HG03457 (cell line): ENCODE data around the gene BCAS1.

Experiments
- ATAC-seq: cut with Tn5 transposase; IDR thresholded peaks from one replicate; pipeline ENCODE4 v1.9.1; 2021; ENCODE audit warnings: moderate number of reproducible peaks; ENCODE audit not compliant: unreplicated experiment

The BCAS1 gene

DNA sequence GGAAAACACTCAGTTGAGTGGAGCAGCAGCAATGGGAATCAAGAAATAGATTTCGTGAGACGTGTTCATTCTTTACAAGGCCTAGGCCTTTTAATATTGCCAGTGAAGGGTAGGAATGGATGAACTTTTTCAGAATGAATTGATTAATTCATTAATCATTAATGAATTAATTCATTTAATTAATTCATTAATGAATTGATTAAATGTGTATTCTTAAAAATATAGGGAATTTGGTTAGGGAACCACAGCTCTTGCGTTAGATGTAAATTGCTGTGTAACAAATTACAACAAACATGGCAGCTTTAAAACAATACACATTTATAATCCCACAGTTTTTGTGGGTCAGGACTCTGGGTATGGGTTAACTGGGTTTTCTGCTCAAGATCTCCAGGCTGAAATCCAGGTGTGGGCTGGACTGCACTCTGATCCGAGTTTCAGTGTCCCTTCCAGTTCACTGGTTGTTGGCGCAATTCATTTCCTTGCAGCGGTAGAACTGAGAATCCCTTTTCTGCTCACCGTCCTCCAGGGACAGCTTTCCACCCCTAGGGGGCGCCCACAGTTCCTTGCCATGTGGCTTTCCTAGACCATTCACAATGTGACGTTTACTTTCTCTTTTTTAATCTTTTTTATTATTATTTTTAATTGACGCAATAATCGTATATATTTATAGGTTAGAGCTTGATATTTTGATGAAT is 32.8 kb upstream of the BCAS1 start:
- ATAC-seq: no peak

DNA sequence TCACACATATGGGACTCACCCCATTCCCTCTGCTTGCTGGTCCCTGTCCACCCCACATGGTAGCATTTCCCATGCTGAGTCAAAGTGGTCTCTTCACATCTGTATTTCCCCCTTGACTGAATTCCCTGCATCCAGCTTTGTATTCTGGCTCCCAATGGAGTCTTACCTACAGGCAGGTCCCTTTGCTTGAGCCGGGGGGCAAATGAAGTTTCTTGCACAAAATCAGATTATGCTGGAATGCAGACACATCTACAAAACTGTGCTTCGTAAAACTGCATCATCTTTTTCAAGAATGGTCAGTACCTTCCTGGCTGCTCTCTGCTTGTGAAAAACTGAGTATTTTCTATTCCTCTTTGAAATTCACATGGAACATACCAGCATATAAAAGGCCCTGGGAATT is 32.1 kb upstream of the BCAS1 start:
- no peak for ATAC-seq

DNA sequence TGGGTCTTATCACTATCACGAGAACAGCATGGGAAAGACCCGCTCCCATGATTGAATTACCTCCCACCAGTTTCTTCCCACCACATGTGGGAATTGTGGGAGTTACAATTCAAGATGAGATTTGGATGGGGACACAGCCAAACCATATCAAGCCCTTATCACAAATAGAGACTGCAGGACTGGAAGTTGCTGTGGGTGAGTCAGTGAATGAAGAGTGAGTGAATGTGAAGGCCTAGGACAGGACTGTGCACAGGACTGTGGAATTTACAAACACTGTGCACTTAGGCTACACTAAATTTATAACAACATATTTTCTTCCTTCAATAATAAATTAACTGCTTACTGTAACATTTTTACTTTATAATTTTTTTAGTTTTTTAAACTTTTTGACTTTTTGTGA is 30.2 kb upstream of the BCAS1 start:
- ATAC-seq: no peak

DNA sequence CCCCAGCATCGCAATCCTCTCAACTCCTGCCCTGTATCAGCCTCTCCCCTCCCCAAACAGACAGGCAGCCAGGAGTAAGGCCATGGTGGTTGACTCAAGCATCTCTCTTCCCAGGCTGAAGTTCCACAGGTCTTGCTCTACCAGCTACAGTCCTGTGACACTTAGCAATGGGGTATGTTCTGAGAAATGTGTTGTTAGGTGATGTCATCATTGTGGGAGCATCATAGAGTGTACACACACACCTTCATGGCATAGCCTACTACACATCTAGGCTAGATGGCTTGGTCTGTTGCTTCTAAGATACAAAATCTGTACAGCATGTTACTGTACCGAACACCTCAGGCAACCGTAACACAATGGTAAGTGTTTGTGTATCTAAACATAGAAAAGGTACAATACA is 29.5 kb upstream of the BCAS1 start:
- no peak for ATAC-seq

DNA sequence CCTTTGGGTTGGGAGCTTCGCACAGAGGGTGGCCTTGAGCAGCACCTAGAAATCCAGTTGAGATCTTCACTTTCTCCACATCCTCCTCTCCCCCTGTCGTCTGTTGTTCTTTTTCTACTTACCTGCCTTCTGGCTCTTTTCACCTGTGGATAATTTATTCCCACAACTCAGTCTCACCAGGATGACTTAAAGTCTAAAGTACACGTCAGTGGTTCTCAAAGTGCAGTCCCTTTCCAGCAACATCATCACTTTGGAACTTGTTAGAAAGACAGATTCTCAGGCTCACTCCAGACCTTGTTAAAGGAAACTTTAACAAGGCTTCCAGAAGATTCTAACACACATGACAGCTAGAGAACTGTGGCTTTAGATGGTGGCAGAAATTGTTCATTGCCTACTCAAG is 27.7 kb upstream of the BCAS1 start:
- no peak for ATAC-seq

DNA sequence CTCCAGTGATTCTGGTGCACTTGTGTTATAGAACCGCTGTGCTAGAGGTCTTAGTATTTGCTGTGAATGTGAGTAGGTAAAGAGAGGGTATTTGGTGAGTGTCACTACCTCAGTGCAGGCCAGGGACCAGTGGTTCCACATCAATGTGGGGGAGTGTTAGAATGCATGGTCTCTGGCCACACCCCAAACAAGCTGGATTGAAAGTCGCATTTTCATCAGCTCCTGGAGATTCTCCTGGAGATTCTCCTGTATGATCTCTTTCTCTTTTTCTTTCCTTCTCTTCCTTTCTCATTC is 26.8 kb upstream of the BCAS1 start:
- ATAC-seq: no peak

DNA sequence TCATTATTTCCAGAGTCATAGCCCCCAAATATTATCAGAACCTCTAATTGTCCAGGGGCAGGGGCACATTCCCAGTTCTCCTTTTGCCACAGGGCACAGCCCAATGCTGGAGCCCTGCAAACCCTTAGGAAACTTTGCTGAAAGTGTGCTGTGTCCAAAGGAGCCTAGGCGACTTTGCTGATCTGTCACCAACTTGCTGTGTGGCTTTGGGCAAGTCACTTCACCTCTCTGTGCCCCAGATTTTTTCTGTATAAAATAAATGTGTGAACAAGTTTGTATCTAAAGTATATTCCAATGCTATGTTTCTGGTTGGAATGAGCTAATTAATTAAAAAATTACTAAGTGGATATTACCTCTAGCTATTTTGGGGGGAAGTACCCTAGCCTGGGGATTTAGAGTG is 25.4 kb upstream of the BCAS1 start:
- ATAC-seq: no peak

DNA sequence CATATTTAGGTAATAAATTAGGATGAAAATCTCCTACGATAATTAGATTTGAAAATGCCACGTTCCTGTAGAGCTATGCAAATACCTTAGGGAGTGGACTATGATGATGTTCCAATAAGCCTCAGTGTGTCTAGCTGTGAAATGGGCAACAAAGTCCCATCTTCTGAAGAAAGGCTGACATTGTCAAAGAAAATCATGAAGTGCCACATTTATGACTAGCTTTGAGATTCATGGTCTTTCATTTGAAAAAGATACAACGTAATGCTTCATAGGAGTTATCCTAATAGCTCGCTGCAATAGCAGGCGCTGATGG is 23.8 kb upstream of the BCAS1 start:
- ATAC-seq: no peak

DNA sequence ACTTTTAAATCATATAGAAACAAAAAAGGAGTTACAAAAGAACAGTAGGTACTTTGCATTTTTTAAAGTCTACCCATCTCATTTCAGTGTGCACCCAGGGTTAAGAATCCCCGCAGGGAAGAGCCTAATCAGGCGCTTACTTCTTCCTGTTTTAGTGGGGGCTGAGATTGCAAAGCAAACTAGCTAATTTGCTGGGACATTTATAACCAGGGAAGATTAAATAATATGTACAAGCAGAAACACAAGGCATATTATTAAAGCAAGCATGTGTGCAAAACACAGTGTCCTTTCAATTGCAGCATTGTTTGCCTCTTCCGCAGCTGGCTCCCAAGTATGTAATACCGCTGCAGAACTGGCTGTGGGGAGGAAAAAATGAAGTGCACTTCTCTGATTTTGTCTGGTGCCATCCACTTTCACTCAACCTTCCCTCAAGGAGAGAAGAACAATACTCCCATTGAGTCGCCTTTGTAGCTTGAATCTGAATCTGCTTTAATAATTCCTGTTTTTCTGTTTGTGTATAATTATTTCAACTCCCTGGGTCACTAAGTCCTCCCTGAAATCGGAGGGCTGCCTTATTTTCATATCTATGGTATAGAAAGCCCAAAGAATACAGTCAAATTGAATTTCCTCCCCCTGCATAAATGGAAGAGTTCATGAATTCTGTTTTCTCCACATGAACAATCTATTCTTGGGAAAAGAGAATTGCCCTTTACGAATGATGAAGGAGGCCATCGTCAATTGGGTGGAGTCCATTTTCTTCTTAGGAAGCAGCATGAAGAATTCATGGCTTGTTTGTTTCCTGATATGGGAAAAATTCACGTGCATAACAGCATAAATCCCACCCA is 23.3 kb upstream of the BCAS1 start:
- ATAC-seq: no peak

DNA sequence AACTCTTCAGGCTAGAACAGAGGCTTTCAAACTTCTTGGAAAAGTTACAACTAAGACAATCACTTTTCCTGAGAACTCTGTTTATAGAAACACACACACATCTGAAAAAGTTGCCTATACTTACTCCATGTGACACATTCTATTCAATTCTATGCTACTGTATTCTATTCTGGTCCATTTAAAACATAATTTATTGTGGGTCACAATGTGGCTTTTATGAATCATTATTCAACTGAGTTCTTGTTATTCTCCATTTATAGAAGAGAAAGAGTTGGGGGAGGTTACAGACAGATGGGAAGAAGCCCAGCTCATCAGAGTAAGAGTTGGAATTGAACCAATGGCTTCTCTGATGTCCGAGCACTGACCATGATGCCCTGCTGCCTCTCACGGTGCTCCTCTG is 21.6 kb upstream of the BCAS1 start:
- ATAC-seq: no peak

DNA sequence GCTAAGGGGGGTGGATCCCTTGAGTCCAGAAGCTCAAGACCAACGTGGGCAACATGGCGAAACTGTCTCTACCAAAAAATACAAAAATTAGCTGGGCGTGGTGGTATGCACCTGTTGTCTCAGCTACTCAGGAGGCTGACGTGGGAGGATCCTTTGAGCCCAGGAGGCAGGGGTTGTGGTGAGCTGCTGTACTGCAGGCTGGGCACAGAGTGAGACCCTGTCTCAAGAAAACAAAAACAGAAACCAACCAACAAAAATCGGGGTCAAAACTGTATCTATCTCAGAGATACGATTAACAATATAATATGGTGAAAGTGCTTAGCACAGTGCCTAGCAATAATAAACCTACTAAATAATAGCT is 20.7 kb upstream of the BCAS1 start:
- no peak for ATAC-seq

DNA sequence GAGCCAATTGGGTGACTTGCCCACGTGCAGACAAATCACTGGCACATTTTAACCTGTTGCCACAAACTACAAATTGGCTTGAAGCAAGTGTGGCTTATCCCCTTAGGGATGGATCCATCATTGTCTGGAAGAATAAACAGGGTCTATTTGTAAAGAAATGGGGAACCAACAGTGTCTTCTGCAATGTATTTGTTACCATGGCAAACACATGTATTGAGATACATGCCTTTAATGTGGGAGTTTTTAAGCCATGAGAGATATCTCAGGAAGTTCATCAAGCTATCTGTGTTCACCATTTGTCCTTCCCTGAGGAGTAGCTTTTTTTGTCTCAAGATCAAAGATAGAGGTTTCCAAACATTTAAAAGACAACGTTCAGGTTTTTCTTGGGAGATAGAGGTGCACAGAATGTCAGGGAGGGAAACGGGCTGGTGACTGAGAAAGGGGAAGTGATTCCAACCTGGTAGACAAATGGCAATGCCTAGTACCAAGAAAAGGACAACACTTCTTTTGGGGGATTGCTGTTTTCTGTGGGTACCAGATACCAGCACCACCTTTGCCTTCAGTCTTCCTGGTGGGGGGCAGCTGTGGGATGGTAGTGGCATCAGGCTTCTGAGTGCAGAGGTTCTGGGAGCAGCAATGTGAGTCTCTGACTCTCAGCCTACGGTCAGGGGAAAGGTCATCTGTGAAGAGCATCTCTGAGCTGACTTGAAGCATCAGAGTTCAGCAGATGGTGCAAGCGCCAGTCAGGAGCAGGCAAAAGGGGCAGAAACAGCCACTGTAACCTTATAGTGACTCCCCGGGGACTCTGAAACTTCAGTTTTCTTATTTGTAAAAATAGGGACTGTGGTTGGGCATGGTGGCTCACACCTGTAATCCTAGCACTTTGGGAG is 20.1 kb upstream of the BCAS1 start:
- no peak for ATAC-seq

DNA sequence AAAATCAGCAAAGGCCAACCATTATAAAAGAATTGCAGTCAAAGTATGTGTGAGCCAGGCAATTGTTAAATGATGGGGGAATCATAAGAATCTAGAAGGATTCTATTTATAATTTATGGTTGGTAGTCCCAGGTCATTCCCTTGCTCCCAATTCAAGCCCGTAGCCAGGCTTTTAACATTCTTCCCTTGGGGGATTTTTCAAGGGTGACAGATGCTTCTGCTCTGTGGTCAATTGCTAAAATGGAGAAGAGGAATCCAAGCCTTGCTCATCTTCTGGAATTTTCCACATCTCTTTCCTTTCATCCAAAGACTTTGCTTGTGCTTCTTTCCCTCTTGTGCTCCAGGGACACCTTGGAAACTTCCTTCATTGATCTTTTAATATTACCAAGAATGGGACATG is 18.0 kb upstream of the BCAS1 start:
- no peak for ATAC-seq

DNA sequence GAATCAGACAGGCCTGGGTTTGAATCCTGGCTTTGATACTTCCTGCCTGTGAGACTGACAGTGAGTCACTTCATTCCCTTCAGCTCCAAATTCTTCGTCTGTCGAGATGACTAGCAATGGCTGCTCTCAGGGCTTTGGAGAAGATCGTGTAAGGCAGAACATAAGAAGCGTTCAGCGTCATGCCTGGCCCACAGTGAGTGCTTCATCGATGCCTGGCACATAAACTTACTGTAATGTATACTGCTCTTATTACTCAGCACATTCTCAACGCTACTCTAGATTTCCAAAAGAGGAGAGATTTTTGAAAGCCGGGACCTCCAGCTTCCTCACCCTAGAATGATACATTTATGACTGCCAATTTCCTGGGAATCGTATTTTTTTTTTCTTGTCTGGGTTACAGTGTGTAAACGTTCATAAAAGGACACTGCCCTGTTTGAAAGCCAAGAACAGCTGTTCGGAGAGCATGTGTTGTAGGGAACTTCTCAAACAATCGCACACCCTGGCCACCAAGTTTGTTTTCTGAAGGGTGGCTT is 16.2 kb upstream of the BCAS1 start:
- ATAC-seq: no peak

DNA sequence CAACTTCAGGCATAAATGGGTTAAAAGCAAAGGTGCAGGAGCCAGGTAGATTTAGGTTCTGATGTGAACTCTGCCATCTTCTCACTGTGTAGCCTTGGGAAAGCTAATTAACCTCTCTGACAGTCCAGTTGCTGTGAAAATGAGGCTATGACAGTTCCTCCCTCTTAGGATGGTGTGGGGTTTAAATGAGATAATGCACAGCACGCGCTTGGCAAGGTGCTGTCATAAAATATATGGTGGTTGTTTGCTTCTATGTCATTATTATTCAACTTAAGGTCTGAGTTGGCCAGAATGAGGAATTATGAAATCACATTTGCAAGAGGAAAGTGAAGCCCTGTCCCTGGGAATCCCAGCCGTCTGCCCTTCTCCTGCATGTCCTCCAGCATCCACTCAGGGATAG is 15.5 kb upstream of the BCAS1 start:
- ATAC-seq: no peak

DNA sequence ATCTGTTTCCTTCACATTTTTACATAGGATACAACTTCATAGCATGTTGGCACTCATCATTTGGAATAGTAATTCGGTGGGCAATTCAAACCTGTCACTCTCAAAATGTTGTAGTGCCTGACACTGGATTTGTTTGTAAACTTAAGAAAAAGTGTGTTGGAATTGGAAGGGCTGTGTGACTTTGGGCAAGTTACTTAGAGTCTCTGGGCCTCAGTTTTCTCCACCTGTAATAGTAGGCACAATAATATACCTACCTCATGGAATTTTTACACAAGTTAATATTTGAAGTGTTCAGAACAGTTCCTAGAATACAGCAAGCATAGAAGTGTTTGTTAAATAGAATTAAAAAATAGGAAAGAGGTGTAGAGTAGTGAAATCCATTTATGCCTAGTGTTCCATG is 15.0 kb upstream of the BCAS1 start:
- ATAC-seq: no peak

DNA sequence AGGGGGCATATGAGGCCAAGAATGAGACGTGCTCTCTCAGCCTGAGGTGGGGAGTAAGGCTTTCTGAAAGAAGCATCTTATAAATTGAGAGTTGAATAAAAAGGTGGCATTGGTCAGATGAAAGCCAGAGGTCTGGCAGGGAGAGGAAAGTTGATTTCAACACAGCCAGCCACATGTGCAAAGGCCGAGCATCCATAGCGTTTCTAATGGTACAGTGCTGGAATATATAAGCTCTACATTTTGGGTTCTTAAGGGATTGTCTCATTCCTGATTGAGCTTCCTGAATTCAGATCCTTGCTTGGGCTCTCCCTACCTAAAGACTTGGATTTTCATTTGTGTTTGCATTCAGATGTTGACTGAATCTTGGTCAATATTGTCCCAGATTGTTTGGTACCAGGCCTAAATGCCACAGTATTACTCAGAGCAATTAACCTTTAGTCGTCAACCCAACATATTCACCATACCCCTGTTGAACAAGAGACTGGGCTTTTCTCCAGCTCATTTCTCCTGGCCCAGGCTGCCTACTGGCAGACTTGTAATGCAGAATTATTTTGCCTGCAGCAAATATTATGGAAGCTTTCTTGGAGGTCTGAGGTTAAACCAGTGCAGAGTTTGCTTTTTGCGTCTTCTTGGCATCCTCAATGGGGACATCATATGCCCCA is 14.5 kb upstream of the BCAS1 start:
- ATAC-seq: no peak

DNA sequence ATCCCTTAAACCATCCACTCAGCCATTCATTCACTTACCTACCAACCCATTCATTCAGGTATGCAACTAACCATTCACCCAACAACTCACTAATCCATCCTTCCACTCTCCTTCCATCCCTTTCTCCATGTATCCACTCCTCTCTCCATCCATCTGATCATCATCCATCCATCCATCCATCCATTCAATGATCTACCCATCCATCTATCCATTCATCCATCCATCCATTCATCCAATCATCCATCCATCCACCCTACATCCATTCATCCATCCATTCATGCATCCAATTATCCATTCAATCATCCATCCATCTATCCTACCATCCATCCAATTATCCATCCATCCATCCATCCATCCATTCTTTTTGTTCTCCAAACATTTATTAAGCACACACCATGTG is 13.8 kb upstream of the BCAS1 start:
- no peak for ATAC-seq

DNA sequence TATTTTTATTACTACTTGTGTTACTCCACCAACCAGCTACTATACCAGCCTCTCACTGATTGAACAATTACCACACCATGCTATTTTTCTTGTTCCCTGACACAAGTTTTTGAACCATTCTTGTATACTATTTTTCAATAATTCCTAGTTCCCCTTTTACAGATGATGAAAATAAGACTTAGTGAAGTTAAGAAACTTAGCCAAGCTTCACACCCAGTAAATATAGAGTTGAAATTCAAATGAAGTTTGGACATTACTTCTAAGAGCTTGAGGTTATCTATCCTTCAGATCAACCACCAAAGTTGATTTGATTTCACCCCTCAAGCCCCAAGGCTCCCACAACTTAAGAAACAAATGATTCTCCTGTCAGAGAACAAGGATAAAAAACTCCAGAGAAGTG is 13.1 kb upstream of the BCAS1 start:
- ATAC-seq: peak; percentile 53

DNA sequence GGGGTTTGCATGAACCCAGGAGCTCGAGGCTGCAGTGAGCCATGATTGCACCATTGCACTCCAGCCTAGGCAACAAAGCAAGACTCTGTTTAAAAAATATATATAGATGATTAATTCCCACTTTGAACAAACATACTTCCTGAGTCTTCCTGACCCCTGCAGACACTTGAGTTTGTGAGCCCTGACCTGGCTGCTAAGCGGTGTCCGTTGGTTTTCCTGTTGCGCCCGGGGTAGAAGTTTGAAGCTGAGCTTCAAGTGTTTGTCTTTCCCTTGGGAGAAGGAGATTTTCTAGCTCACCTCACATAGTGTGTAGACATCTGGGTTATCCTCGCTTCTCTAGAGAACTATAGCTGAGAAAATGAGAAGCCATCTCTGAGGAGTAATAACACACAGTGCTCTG is 11.7 kb upstream of the BCAS1 start:
- no peak for ATAC-seq

DNA sequence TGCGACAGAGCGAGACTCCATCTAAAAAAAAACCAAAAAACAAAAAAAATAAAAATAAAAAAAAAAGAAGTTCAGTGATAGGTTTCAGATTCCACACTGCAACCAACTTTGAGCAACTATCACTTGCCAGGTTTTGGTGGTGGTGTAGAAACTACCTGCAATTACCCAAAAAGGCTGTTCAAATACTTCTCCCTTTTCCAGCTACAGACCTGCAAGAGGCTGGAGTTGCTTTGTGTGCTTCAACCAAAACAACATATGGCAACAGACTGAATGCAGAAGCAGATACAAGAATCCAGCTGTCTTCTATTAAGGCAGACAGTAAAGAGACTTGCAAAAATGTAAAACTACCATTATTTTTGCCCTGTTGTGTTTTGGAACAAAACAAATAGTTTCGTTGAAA is 9.3 kb upstream of the BCAS1 start:
- no peak for ATAC-seq
